Activated CD4-positive, alpha-beta T cell treated with anti-CD3 and anti-CD28 coated beads for 24 hours (primary cell): ENCODE results near the gene SLC4A8.
A peak's percentile ranks its signal among the peaks of the same experiment; 100 is the strongest.

Experiments
- DNase-seq, 2 donors: peaks; one replicate each; pipeline ENCODE4 v3.0.0-alpha.2; 2020; ENCODE audit warnings: low read depth in 2 of 2

SLC4A8 gene

DNA sequence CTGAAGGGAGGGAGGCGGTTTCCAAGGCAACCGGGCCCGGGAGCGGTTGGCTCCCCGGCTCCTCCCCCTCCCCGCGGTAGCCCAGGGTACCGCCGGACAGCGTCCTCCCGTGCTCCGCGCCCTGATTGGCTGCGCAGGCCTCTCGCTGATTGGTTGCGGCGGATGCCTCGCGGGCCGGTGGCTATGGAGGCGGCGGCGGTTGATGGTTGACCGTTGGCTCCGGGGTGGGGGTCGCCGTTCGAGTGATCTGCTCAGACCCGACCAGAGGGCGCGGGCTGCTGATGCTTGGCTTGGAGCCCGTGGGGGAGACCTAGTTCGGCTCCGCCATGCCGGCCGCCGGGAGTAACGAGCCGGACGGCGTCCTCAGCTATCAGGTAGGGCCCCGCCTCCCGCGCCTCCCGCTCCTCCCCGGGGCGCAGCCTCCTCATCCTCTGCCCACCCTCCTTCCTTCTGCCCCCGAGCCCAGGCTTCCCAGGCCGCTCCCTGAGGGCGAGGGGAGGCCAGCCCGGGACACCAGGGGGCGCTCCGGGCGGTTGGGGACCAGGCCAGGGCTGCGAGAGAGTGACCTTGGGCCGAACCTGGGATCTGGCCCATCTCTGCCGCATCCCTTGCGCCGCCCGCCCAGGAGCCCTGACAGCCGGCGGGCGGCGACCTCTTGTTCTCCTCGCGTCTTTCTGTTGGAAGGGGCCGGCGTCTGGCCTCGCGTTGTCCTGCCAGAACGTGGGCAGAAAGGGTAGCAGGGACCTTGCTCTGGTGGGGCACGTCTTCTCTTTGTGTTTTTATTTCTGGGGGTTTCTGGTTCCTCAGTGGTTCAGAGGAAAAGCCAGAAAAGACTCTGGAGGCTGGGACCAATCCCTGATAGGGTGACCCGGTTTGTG lies at the start of gene SLC4A8:
SLC4A8 (plus strand) TSS at position 170 of the 878 bp plus-strand sequence; CDS start at position 327, 157 bp downstream.
- peak; percentile 49 to 74 for DNase-seq

DNA sequence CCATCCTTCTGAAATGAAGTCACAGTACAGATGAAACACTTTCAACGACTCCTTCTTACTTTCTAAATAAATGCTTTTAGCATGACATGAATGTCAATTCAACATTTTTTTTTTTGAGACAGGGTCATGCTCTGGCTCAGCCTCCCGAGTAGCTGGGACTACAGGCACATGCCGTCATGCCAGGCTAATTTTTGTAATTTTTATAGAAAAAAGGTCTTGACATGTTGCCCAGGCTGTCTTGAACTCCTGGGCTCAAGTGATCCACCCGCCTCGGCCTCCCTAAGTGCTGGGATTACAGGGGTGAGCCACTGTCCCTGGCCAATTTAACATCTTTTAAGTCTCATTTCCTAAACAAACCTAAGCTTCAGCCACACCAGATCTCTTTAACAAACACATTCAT lies 49.8 kb upstream of the SLC4A8 start:
- DNase-seq = no peak

DNA sequence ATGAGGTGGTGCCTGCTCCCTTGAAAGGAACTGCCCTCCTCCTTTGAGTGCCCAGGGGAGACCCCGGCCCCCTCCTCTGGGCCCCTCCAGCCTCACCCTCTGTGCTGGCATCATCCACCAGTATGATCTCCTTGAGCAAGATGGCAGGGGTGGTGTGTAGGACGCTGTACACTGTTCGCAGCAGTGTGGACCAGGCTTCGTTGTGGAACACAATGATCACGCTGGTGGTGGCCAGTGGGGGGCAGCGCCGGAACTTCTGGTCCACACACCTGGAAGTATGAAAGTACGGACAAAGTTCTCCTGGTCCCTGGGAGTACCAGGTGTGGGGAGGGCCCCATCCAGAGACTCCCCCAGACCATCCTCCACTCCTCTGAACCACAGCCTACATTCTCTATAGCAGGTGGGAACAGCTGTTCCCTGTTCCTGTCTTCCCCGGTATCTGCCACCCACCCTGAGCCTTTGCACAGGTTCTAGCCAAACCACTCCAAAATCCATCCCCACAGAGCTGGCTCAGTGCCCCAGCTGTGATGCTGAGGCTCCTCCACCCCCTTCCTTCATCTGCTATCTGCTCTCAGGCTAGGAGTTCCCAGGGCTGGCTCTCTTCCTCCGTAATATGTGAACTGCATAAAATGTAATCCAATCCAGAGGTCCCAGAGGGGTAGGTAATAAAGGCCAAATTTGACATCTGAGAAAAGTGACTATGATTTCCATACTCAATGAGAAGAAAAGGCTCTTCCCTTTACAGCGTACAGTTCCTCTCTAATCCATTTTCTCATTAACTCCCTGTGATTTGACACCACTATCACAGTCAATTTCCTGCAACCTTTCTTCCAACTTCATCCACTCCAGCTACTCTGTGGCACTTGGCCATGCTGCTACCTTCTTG lies 47.3 kb upstream of the SLC4A8 start:
- DNase-seq = no peak

DNA sequence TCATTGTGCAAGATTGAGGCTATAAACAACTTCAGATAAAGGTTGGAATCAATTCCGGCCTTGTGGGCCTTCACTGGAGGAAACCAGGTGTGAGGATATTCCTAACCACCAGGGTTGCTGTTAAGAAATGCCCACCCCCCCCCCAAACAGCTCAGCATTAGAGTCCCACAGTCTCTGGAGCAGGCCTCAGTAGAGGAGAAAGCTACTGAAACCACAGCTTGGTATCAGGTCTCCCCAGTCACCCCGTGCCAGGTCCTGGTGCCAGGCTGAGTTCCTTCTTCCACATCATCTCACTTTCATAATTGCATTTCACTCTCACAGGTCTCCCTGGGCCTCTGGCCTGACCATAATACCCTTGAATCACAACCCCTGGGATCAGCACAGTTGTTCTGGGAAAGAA lies 45.9 kb upstream of the SLC4A8 start:
- no peak for DNase-seq

DNA sequence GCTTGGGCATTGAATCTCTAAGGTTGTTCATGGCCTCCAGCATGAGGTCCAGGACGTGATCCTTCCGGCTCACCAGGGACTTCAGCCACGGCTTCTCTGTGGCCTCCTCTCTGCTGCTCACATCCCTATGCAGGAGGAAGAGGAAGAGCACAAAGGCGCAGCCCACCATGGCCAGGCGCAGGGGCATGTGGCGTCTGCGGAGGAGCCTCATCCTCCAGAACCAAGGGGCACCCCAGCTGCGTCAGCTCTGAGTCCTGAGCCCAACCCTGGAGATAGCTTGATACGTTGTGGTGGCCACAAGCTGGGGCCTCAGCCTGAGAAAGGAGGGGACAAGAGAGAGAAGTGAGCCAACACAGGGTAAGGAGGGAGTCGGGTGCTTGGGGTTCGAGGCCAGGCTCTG lies 45.1 kb upstream of the SLC4A8 start:
- DNase-seq = no peak

DNA sequence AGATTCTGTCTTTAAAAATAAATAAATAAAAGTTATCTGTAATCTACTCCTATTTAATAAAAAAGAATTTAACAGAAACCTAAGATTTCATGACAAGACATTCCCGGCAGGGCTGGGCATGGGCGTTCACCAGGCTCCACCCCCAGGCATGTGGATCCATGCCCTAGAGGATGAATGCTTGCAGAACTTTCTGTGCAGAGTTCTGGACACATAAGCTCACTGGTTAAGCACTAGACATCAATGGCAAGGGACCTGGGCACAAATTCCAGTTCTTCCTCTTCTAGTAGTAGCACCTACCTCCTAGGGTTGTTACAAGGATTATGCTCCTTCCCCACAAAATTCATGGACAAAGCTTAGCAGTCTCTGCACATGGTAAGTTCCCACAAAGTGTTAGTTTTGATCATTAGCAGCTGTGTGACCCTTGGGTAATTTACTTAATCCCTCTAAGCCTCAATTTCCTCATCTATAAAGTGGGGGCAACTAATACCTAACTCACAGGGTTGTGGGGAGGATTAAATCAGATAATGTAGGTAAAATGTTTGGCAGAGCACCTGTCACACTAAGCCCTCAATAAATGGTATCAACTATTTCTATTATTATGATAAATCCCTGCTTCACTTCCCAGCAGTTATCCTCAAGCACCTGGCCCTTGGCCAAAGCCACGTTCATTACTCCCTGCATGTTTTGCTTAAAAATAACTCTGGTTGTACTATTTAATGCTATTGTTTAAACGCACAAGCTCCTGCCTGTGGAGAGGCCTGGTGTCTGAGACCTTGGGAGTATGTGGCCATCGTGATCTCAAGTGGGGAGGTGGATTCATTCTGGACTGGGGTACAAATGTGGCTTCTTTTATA lies 43.2 kb upstream of the SLC4A8 start:
- DNase-seq = no peak

DNA sequence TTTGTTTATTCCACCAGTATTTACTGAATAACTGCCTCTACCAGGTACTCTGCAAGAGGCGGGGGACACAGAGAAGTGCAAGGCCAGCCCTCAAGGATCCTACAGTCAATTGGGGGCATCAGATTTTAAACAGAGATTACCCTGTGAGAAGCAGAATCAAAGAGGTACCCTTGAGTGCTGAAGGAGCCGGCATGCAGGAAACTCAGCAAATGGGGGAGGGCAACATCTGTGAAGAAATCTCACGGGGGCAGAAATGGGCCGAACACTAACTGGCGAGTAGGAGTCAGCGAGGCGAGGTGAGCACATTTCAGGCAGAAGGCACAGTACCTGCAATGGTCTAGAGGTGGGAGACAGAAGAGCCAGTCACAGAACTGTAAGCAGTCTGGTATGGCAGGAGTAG lies 42.5 kb upstream of the SLC4A8 start:
- DNase-seq = no peak

DNA sequence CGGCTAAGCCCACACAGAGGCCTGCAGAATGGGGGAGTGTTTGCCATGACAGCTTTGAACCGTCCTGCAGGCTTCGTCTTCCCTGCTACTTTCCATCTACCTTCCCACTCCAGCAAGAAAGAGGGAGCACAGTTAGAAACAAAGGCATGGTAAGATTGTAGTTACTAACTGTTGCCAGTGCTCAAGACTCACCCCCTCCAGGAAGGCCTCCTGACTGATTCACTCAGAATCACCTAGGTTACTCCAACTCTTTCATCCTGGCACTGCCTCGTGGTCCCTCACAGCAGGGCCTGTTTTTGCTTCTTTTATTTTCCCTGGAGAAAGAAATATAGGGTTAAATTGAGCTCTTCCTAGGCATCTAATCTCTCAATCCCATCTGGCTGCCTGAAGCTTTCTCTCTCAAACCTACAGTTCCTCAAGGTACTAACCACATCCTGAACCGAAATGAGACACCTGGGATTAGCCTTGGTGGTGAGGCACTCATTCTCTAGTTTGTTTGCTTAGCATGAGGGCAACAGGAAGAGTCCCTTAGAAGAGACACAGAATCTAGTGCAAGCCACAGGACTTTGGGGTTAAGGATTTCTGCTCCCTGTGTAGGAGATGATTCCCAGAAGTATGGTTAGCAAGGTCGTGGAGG lies 41.2 kb upstream of the SLC4A8 start:
- DNase-seq = no peak

DNA sequence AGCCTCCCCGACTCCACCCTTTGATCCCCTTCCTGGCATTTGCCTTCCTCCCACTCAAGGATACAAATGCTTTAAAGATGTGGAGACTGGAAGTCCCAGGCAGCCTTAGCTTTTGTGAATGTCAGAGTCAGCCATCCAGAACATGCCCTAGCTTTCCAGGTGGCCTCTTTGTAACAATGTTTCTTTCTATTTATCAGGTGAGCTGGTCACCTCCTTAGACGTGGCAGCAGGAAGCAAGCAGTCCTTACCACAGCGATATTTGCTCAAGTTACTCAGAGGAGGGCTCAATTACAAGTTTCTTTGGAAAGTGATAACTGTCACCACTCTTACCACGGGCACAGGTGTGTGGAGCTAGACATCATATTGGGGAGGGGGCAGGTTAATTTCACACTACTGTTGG lies 38.3 kb upstream of the SLC4A8 start:
- DNase-seq = no peak

DNA sequence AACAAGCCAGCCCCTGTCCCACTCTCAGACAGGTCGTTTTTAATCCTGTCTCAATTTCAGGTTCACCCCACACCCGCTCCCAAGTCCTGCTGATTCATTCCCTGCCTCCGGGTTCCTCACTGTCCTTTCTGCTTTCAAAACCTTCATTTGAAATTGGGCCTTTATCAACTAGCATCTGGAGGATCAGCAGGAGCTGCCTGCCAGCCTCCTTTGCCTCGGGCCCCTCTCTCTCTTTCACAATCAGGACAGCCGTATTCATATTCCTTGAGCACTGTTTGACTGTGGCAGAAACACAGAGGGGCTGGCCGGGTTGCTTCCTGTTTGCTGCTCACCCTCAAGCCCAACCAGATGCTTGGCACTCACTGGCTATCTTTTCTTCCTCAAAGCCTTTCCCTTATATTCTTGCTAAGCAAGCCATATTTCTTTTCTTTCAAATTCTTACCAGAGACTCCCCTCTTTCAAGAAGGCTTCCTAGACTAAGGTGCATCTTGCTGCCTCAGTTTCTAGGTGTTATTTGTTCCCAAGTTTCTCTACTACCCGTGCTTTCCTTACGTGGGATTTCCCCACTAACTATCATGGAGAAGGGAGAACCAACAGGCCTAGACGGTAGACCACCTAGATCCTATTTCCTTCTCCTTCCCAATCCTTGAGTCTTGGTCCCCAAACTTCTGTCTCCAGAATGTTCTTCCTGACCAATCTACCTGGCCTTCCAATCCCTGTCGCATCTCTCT lies 36.4 kb upstream of the SLC4A8 start:
- no peak for DNase-seq

DNA sequence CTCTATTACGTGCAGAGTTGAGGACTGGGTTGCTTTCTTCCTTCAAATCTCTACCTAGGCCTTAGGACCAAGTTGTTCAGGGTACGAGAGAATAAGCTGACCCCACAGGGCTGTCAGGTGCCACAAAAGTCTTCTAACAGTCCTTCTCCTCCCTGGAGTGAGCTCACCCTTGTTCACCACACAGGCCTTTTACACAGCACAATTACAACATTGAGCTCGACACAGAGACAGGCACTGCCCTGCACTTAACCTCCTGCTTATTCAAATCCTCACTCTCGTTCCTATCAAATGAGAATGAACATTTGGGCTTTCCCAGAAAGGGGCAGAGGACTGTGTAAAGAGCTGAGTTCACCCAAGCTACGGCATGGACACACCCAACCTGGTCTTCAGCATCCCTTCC lies 35.8 kb upstream of the SLC4A8 start:
- DNase-seq = no peak

DNA sequence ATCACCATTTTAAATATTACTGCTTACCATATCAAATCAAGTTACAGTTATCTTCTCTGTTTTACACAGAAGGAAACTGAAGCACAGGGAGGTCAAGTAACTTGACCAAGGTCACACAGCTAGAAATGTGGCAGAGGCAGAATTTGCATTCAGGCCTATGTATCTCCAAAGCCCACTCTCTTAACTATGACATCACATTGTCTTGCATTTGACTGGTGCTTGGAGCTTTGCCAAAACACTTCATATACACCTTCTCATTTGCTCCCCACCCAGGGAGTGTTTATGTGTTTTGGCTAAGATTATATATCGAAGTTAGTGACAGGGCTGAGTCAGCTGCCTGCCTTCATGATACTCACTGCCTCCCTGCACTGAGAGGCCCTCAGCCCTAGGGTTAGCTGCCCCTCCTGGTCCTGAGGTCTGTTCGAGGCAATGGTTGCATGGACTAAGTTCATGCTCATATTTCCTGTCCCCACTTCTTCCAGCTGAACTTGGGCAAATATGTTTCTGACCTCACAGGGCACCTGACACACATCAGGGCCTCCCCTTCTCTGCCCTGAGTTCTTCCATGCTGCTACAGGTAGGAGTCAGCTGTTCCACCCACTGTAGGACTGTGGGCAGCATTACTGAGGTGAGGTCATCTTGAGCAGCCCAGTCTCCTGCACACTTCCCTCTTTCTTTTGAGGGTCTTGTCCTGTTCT lies 35.2 kb upstream of the SLC4A8 start:
- no peak for DNase-seq

DNA sequence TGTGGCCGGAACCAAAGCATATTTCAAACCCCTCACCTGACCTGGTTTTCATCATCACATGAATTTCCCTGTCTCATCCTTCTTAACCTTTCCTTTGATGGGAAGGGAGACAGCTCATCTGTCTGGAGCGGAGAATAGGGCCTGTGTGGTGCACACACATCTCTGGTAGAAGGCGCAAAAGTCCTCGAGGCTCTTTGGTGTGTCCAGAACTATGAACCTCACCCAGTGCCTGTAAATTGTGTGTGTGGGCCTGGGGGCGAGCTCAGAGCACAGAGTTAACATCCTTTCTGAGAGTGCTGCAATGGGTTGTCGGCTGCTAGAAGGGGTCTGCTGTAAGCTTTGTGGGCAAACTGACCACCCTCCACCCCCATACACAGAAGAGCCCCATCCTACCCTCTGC lies 34.2 kb upstream of the SLC4A8 start:
- DNase-seq = no peak

DNA sequence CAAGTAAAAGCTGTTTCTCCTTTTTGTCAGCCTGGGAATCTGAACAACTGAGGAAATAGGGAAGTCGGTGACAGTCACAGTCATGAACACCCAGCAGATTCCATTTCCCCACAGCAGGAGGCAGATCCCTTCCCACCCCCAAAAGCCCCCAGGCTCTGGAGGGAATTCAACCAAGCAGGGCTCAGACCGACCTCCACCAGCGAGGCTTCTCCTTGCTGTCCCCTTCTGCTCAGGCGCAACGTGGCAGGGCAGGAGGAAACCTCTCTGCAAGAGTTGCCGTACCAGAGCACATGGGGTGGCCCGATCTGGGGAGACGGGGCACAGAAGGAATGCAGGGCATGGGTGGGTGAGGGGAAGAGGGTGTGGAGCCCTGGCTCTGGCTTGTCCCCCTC lies 33.7 kb upstream of the SLC4A8 start:
- DNase-seq = no peak

DNA sequence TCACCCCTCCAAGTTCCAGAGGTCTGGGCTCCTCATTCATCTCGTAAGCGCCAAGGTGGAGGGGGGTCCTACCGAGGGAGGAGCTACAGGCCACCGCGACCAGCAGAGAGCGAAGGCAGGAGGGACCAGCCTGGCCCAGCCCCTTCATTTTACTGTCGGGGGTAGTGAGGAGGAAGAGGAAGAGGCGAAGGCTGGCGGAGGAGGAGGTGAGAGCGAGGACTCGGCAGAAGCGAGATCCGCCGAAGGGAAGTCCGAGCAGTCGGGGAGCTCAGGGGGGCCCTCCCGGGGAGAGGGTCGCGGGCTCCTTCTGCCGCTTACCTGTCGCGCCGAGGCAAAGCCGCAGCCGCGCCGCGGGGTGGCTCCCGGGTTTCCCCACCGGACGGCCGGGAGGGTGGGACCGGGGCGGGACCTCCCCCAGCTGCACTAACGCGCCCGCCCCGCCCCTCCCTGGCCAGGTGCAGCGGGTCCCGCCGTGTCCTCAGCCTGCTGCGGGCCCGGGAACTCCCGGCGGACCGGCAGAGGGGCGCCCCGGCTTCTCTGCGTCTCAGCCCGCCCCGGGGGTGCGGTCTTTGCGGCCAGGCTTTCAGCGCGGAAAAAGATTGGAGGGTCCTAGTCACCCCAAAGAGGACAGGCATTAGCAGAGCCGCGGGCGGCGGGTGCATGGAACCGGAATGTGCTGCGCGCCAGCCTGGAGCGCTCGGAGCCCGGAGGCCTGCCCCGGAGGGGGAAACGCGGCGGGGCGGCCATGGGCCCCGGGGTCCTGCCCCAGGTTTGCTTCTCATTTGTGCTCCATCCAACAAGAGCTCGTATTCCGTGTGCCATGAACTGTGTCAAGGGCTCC lies 33.1 kb upstream of the SLC4A8 start, which contains the start of gene GALNT6:
GALNT6 (minus strand) TSS at position 124 of the 841 bp plus-strand sequence. CDS start 11,625 bp downstream, outside the sequence.
- peak; percentile 47 to 56 for DNase-seq

DNA sequence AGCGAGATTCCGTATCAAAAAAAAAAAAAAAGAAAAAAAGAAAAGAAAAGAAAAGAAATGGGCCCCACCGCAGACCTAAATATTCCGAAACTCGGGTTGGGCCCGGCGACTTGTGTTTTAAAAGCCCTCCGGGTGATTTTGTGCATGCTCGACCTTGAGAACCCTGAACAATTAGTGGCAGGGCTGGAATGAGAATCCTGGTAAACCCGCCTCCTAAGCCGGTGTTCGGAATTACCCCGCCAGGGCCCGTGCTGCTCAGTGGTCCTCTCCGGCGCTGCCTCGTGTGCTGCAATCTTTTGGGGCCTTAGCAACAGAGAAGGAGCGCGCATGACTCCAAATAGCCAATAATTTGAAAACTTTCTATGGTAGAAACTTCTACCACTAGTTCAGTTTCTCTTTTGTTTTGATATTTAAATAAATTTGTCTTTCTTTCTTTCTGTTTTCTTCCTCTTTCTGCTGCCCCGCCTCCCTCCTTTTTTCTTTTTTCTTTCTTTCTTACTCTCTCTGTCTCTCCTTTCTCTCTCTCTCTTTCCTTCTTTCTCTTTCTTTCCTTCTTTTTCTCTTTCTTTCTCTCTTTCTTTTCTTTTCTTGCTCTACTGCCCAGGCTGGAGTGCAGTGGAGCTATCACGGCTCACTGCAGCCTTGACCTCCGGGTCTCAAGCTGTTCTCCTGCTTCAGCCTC lies 31.9 kb upstream of the SLC4A8 start:
- no peak for DNase-seq

DNA sequence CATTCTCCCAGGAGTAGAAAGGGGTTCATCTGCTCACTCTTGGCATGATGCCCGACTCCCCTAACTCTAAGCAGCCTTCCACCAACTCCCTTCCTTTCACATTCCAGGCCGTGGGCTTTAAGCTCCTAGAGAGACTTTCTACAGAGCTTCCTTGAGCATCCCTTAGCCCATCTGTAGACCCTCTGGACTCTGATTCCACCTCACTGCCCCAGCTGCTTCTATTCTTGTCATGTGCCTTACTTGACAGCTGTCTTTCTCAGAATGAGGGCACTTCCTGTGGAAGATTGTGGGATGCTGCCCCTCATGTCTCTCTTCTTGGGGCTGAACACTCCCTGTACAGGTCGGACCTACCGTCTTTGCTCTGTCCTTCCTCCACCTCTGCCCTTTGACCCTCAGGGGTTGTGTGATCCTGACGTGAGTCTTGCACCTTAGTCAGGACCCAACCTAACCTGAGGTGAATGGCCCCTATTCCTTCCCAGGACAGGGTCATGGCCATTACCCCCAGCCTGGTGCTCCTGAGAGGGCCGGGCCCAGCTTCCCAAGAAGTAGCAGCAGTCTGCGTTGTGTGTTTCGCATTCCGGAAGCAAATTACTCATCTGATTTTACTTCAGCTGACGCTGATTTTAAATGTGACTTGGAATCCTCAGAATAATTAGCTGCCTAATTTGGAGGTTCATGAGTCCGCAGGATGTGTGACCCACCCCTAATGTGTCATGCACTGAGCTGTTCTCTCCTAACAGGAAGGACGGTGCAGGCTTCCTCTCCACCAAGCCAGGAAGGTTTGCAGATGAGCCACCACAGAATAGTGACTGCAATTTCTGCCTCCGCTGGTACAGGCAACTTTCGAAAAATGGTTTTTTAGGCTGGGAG lies 30.7 kb upstream of the SLC4A8 start:
- no peak for DNase-seq
